B cell (primary cell): Measurements from ENCODE around the gene MINDY2.

Experiments used
- EZH2 ChIP-seq: IDR thresholded peaks from 2 replicates; pipeline ENCODE4 v1.6.1; 2012; ENCODE audit warnings: borderline replicate concordance, low read depth, mild to moderate bottlenecking, moderate library complexity, low read length; ENCODE audit not compliant: insufficient read depth, poor library complexity, severe bottlenecking
- TF ChIP-seq, protein P1 (sequence below): fragments of 200-600 bp; IDR thresholded peaks from one replicate; pipeline ENCODE4 v1.8.0; 2022; ENCODE audit warnings: antibody characterized with exemption, mild to moderate bottlenecking

DNA sequence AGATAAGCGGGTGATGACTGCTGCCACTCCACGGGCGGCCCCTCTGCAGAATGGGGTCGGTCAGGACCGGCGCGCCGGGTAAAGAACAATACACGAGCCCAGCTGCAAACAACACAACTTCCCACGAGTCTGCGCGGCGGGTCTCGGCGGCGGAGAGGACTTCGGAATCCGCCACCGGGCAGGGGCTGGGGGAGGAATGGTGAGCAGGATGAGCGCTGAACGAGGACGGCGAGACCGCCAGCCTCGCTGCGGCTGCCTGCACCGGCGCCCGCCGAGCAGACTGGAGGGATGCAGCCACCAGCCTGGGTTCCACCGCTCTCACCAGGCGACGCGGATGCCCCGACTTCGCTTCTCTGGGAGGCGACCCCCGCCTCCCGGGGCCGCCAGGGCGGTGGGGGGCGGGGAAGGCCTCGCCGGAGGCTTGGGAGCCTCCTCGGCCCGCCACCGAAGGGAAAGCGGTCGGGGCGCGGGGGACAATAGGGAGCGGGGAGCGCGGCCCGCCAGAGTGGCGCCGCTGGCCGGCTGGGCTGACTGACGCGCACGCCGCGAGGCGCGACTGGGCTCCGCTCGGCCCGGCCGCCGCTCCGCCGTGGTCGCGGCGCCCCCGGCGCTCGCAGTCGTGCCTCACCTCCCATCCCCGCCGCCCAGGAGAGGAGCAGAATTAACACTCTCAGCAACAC, 22.1 kb upstream of the MINDY2 start:
- TF ChIP-seq, protein P1, sequence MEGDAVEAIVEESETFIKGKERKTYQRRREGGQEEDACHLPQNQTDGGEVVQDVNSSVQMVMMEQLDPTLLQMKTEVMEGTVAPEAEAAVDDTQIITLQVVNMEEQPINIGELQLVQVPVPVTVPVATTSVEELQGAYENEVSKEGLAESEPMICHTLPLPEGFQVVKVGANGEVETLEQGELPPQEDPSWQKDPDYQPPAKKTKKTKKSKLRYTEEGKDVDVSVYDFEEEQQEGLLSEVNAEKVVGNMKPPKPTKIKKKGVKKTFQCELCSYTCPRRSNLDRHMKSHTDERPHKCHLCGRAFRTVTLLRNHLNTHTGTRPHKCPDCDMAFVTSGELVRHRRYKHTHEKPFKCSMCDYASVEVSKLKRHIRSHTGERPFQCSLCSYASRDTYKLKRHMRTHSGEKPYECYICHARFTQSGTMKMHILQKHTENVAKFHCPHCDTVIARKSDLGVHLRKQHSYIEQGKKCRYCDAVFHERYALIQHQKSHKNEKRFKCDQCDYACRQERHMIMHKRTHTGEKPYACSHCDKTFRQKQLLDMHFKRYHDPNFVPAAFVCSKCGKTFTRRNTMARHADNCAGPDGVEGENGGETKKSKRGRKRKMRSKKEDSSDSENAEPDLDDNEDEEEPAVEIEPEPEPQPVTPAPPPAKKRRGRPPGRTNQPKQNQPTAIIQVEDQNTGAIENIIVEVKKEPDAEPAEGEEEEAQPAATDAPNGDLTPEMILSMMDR: no peak
- TF ChIP-seq EZH2: no peak
